ENCODE data around the gene FEM1B.

Gene FEM1B

GRCh38 chr15:68307131-68307928 is 29.8 kb downstream of the FEM1B start:
- no peak for DNase-seq (ENCODE audit: low read depth in 2 of 2)

DNA sequence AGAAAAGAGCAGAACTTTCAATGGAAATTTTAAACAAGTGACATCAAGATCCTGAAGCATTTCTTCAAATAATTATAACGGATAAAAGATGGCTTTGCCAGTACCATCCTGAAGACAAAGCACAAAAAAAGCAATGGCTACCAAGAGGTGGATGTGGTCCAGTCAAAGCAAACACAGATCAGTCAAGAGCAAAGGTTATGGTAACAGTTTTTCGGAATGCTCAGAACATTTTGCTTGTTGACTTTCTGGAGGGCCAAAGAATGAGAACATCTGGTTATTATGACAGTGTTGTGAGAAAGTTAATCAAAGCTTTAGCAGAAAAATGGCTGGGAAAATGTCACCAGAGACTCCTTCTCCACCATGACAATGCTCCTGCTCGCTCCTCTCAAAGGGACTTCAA is 31.5 kb downstream of the FEM1B start:
- DNase-seq (ENCODE audit: low read depth in 2 of 2) = no peak

DNA sequence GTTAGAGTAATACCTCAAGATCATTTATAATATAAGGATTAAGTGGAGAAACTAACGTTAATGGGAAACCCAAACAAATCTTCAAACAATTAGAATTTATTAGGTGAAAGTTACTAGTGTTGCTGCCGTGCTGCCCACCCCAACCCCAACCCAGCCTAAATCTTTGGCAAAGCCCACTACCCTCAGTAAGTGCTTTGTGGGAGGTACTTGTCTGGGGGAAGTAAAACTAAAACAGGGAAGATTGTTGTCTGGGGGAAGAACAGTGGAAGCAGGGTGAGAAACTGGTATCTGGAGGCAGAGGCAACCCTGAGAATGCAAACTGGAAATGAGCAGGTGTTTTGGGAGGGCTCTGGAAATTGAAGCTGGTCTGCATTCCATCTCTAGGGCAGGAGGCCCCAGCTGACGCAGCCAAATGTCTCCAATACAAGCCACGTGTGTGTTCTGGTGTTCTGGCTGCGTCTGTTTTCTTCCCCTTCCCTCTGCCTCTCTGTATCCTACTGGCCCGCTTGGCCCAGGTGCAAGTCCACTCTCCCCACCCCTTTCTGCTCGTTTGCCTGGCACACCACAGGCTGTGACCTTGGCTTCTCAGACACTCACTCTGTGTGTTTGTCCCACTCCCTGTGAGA is 32.7 kb downstream of the FEM1B start:
- no peak for DNase-seq (ENCODE audit: low read depth in 2 of 2)

GRCh38 chr15:68310804-68311463 is 33.4 kb downstream of the FEM1B start:
- DNase-seq (ENCODE audit: low read depth in 2 of 2) = no peak

DNA sequence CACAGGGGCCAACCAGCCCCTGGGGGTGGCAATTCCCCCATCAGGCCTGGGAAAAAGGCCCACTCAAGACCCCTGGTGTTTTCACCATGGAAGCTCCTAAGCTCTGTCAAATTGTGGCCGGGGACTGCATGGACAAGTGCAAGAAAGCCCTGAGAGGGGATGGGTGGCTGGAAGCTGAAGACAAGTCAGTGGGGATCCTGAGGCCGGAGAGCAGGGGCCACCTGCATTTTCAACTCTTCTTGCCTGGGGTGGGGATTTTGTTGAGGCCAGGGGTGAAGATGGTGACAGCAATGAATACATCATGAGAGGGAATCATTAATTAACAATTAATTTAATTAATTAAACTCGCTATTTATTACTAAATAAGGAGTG is 33.9 kb downstream of the FEM1B start:
- DNase-seq (ENCODE audit: low read depth in 2 of 2) = no peak

DNA sequence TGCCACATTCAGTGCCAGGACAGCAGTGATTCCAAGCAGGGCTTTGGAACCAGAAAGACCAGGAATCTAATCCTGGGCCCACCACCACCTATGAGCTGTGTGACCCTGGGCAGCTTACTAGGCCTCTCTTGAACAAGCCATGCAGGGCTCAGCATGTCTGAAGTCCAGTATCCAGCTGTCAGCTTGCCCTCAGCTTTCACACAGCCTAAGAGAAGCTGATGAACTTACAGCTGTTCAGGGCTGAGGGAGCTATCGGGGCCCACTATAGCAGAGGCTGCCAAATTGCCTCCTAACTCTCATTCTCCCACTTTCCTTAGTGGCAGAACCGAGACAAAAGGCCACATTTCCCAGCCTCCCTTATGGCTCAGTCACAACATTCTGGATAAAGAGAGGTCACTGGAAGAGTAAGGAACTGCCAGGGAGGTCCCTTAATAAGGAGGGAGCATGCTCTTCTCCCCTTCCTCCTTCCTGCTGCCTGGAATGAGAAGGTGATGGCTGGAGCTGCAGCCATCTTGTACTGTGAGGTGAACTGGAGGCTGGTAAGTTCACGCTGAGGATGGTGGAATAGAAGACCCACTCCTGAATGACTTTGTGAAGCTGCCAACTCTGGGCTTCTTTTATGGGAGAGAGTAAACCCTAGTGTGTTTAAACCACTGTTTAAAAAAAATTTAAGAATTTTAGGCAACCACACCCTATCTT is 34.5 kb downstream of the FEM1B start:
- no peak for DNase-seq (ENCODE audit: low read depth in 2 of 2)

DNA sequence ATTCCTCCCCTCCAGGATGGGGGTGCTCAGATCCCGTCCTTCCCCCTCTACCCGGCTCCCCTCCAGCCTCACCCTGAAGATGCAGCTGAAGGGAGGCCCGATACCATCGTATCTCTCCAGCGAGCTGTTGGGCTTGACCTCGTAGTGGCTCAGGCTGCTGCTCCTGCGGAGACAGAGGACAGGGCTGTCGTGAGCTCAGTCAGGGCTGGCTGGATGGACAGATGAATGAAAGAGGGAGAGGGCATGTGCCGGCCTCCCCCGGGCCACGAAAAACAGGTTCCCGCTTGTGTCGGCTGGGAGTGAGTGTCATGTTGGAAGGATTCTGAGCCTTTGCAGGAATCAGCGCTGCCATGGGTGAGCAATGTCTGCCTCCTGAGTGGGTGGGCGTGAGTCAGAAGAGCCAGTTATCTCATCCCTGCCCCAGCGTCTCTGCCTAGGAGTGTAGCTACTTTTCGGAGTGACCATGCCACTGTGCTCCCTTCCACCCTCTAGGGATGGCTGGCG is 35.2 kb downstream of the FEM1B start:
- DNase-seq (ENCODE audit: low read depth in 2 of 2) = no peak

GRCh38 chr15:68313501-68314410 is 36.2 kb downstream of the FEM1B start:
- DNase-seq (ENCODE audit: low read depth in 2 of 2) = no peak

DNA sequence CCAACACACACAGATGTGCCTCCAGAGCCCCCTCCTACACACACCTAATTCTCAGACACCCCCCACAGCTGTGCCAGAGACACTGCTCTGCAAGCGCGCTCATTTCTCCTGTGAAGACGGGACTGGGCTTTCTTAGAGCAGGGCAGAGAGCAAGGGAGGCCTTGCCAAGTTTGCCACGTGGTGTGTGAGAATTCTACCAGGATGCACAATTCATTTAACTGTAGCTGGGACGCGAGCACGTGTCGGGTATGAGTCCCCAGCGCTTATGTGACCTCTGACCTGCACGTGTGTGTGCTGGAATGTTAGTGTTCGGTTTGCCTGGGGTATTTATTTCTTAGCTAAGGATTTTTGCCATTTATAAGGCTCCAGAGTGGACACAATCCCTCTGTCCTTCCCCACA is 37.0 kb downstream of the FEM1B start:
- DNase-seq (ENCODE audit: low read depth in 2 of 2) = no peak

- DNase-seq (ENCODE audit: low read depth in 2 of 2) = no peak
Measured at GRCh38 chr15:68315035-68315434, 37.5 kb downstream of the FEM1B start.

DNA sequence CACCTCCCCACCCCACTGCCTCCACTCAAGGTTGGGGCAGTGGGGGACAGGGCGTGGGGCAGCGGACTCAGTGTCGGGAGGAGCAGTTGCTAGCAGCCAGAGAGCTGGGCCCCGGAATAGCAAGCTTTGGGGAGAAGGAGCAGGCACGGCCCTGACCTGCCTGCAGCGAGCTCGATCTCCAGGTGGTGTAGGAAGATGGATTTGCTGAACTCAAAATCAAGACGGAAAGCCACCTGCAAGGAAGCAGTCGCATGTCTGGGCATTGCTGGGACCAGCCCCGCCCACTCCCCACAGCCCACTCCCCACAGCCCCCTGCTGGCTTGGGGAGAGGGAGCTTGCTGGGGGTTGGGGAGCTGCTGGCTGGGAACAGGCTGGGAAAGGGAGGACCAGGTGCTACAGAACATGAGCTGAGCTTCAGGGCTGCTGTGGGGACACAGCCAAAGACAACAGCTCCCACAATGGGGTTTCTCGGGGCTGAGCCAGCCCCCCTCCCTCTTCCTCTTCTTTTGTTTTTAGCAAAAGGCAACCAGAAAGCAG is 38.0 kb downstream of the FEM1B start:
- DNase-seq (ENCODE audit: low read depth in 2 of 2) = no peak

DNA sequence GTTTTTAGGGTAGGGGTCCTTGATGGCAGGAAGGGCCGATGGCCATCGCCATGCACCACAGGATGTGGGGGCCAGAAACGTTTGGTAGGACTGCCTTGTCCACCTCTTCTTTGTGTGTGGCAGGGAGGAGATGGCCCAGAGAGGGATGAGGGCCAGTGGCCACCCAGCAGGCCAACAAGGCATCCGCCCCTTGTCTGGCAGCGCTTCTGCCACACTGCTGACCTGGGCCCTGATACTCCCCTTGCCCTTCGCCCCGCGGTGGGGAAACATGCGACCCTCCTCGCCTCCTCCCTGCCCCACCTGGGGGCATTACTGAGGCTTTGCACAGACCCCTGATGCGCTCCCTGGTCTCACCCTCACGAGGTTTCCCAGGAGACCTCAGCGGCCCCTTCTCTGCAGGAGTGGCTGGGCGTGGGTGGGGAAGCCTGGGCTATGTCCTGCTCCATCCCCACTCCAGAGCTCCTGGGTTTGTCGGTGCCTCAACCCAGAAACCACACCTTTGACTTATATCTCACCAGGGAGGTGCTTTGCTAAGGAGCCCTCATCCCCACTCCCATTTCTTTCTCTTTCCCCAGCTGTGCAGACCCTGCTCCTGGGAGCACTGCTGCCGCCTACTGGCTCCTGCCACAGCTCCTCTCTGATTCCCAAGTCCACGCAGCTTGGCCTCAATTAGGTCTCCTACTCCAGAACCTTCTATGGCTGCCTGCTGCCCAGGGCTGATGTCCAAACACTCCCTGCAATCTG is 38.7 kb downstream of the FEM1B start:
- DNase-seq (ENCODE audit: low read depth in 2 of 2) = no peak

- DNase-seq (ENCODE audit: low read depth in 2 of 2) = no peak
Measured at GRCh38 chr15:68317281-68318007, 39.9 kb downstream of the FEM1B start.

DNA sequence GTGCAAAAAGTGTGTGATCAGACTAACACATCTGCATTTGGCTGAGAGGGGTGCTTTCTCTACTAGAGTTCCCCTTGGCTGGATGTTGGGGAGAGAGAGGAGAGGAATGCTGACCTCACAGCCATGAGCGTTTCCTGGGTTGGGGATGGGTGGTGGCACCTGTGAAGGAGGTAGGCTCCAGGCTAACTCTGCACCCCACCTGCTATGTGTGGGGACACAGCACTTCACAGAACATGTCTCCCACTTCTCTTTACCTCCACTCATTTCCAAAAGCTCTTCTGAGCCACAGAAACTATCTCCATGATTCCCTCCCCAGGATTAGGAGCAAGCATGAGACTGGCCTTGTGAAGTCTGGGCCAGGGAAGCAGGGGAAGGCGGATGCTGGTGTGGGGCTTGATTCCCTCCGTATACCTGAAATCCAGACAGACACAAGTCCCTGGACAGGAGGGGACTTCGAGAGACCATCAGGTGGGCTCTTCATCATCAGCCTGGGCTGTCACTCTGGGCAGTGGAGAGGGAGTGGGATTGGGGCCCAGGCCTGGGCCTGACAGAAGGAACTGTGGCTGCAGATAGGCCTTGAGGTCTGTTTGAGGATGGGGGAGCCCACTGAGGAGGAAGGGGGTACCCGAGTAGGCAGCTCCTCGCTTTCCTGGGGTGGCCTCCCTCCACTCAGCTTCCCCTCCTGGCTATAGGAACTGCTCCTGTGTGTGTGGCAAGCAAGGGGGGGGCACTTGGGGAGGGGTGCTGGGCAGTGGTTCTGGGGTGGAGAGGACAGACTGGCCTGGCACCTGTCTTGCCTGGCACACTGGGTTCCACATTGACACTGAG is 40.7 kb downstream of the FEM1B start:
- DNase-seq (ENCODE audit: low read depth in 2 of 2) = no peak

DNA sequence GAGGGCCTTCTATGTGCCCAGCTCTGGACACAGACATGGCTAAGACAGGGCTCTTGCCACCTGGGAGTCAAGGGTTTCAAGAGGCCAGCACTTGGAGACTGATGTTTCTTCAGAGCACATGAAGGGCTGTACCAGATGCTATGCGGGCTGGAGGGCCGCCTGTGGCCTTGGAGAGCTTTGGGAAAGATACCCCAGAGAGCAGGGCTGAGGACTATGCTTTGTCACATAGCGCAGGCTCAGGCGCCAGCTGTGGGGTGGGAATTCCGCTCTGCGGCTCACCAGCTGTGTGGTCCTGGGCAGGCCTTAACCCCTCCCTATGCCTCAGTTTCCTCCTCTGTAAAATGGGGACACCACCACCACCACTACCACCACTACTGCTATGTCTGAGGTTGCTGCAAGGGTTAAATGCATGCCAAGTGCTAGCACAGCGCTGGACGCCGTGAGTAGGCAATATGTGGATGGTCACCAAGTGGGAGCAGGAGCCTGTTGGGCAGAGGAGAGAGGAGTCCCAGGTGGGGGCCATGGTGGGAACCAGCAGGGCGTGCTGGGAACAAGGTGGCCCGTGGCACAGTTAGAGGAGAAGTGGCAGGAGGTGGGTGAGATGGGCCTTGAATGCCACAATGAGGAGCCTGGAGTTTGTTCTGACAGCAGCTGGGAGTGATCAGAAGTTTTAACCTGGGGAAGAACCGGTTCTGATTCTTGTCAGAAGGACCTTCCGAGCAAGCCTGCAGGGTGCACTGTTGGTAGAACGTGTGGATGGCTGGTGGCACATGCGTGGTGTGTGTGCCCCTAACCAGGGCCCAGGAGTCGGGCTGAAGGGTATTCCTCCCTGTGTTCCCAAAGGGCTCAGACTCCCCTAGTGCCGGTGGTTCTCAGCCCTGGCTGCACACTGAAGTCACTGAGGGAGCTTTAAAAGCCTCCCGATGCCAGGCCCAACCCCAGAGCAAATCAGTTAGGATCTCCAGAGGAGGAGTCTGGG is 41.7 kb downstream of the FEM1B start:
- no peak for DNase-seq (ENCODE audit: low read depth in 2 of 2)

DNA sequence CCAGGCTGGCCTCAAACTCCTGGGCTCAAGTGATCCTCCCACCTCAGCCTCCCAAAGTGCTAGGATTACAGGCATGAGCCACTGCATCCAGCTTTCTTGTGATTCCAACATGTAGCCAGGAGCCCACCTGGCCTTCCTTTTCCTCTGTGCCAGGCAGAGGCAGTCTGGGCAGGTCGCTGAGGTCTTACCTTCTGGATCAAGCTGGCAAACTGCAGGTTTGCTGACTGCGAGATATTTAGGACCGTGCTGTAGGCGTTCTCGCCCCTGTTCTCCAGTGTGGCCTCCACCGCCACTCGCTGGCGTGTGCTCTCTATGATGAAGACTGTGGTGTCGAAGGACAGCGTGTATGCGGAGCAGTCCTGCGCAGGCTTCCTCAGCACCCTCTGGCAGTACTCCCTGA is 42.5 kb downstream of the FEM1B start:
- DNase-seq (ENCODE audit: low read depth in 2 of 2) = no peak

GRCh38 chr15:68321229-68321628 is 43.7 kb downstream of the FEM1B start:
- no peak for DNase-seq (ENCODE audit: low read depth in 2 of 2)

Data from stimulated activated CD8-positive, alpha-beta memory T cell treated with anti-CD3 and anti-CD28 coated beads, Interleukin-15, amount 100 ng/mL, for 48 hours (primary cell).